Activated T-cell treated with anti-CD3 and anti-CD28 coated beads, Interleukin-2, amount 50 U/mL, for 24 hours (primary cell): Measurements from ENCODE around the gene MEIOSIN.

Experiments
- DNase-seq: peaks from one replicate; pipeline ENCODE4 v3.0.0-alpha.2; 2020
- H3K27ac Mint-ChIP-seq: 2 replicates; pipeline ENCODE4 v1.8.0; 2020; ENCODE audit warnings: mild to moderate bottlenecking, mixed read lengths
- H3K27me3 Mint-ChIP-seq: 2 replicates; pipeline ENCODE4 v1.8.0; 2020; ENCODE audit warnings: mixed read lengths
- H3K36me3 Mint-ChIP-seq: 2 replicates; pipeline ENCODE4 v1.8.0; 2020; ENCODE audit warnings: low read depth, mixed read lengths
- H3K4me1 Mint-ChIP-seq: 2 replicates; pipeline ENCODE4 v1.8.0; 2020; ENCODE audit warnings: low read depth, mixed read lengths
- H3K4me3 Mint-ChIP-seq: 2 replicates; pipeline ENCODE4 v1.8.0; 2020; ENCODE audit warnings: mild to moderate bottlenecking, moderate library complexity, mixed read lengths
- H3K9me3 Mint-ChIP-seq: 2 replicates; pipeline ENCODE4 v1.8.0; 2020; ENCODE audit warnings: mixed read lengths

Gene MEIOSIN

DNA sequence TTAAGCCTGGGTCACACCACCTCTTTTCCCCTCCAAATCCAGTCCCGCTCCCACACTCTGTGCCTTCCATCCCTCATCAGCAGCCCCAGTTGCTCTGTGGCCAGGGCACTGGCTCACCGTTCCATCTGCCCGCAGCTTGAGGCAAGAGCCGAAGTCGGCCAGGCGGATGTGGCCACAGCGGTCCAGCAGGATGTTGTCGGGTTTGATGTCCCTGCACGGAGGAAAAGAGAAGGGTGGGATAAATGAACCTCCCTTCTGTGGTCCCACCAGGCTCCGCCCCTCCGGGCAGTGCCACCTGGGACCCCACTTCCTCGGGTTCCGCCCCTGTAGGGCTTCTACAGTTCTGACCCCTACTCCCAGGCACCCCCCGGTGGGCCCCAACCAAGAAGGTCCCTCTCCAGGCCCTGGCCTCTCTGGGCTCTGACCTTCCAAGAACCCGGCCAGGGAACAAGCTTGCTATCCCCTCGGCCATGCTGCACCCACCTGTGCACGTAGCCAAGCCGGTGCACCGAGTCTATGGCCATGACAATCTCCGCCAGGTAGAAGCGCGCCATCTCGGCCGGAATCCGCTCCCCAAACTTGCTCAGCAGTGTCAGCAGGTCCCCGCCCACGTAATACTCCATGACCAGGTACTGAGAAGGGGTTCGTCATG lies 44.9 kb downstream of the MEIOSIN start:
- DNase-seq: no peak
- peaks cover 20% of the 10 kb centered on the region for H3K4me1 Mint-ChIP-seq
- peaks cover 22% of the 10 kb centered on the region for H3K36me3 Mint-ChIP-seq
- no peak overlapping the region for H3K27ac Mint-ChIP-seq
- H3K9me3 Mint-ChIP-seq: no peaks in the 10 kb centered on the region
- peaks cover 32% of the 10 kb centered on the region for H3K27me3 Mint-ChIP-seq
- no peak overlapping the region for H3K4me3 Mint-ChIP-seq

- peak overlapping the region; percentile 73 for H3K4me3 Mint-ChIP-seq
- peaks cover 38% of the 10 kb centered on the region for H3K27me3 Mint-ChIP-seq
- H3K9me3 Mint-ChIP-seq: no peaks in the 10 kb centered on the region
- DNase-seq: peak; percentile 94
- H3K36me3 Mint-ChIP-seq: peaks cover 28% of the 10 kb centered on the region
- H3K4me1 Mint-ChIP-seq: peaks cover 20% of the 10 kb centered on the region
- peak overlapping the region; percentile 67 for H3K27ac Mint-ChIP-seq
Measured at GRCh38 chr19:45779231-45780145, 46.2 kb downstream of the MEIOSIN start.

DNA sequence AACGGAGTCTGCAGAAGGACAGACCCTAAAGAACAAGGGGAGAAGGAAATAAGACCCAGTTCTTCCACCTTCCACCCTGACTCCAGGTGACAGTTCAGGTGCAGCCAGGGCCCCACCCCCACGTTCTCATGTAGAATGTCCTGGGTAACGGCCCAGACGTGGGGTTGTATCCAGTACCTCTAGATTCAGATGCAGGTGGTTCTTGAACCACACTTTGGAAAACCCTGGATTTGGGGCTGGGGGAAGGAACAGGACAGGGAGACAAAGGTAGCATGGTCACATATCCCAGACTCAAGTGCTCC lies 46.9 kb downstream of the MEIOSIN start:
- H3K4me1 Mint-ChIP-seq: peaks cover 20% of the 10 kb centered on the region
- H3K27me3 Mint-ChIP-seq: peaks cover 38% of the 10 kb centered on the region
- H3K27ac Mint-ChIP-seq: no peak overlapping the region
- H3K36me3 Mint-ChIP-seq: peaks cover 31% of the 10 kb centered on the region
- DNase-seq: no peak
- H3K4me3 Mint-ChIP-seq: no peak overlapping the region
- H3K9me3 Mint-ChIP-seq: no peaks in the 10 kb centered on the region

- H3K27me3 Mint-ChIP-seq: peaks cover 38% of the 10 kb centered on the region
- H3K4me1 Mint-ChIP-seq: peaks cover 20% of the 10 kb centered on the region
- H3K9me3 Mint-ChIP-seq: no peaks in the 10 kb centered on the region
- H3K4me3 Mint-ChIP-seq: no peak overlapping the region
- DNase-seq: no peak
- H3K27ac Mint-ChIP-seq: no peak overlapping the region
- H3K36me3 Mint-ChIP-seq: peaks cover 35% of the 10 kb centered on the region
Measured at GRCh38 chr19:45780448-45781213, 47.4 kb downstream of the MEIOSIN start.

DNA sequence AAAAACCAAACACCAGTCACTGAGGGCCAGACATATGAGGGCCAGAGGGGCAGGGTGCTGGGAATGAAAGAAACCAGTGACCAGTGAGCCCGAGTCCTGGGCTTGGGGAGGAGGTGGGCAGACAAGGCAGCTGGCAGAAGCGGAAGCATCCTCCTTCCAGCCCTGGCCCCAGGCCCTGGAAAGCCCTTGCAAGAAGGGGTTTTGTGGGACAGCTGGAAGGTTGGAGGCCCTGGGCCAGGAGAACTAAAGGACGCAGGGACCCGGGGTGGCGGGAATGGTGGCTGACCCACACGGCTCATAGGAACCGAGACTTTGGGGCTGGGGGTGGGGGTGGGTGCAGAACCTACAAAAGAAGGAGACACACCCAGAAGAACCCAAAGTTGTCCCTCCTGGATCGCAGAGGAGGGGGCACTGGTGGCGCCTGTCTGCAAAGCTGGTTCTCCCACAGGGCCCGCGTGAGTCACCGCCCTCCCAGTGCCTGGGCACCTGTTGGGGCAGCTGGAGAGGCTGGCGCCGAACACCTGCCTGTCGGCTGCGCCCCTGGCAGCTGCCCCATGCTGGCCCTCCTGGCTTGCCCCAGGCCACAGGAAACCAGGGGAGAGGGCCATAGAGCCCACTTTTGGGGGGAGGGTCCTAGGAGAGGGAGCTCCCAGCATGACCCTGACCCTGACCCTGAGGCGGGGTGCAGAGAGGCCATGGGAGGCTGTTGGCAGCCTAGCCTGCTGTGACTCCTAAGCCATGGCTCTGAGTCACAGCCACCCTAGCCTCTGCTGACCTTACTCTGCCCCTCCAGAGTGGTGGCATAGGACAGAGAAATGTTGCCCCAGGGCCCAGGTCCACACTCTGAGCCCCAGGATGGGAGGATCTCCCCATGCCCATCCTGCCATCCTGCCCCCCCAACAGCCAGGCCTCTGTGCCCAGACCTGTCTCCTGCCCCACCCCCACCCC lies 48.2 kb downstream of the MEIOSIN start:
- Mint-ChIP-seq H3K9me3 (no peaks in the 10 kb centered on the region), H3K4me1 (peaks cover 20% of the 10 kb centered on the region), H3K36me3 (peaks cover 38% of the 10 kb centered on the region), H3K27ac (no peak overlapping the region), H3K27me3 (peaks cover 38% of the 10 kb centered on the region), H3K4me3 (no peak overlapping the region)
- no peak for DNase-seq

GRCh38 chr19:45782162-45782691 lies 49.0 kb downstream of the MEIOSIN start, which contains the start of gene DMPK:
Gene DMPK, minus strand, starts transcription at chr19:45782490. Its CDS starts 138 bp downstream, at chr19:45782352.
- Mint-ChIP-seq H3K27ac (no peak within 1 kb of the TSS), H3K9me3 (no peaks in the 10 kb centered on the region), H3K4me1 (peaks cover 20% of the 10 kb centered on the region), H3K36me3 (peaks cover 38% of the 10 kb centered on the region), H3K27me3 (peaks cover 36% of the 10 kb centered on the region), H3K4me3 (no peak within 1 kb of the TSS)
- DNase-seq: no peak

GRCh38 chr19:45782820-45783785 lies 49.9 kb downstream of the MEIOSIN start:
- Mint-ChIP-seq H3K4me3 (no peak overlapping the region), H3K4me1 (peaks cover 20% of the 10 kb centered on the region), H3K27me3 (peaks cover 37% of the 10 kb centered on the region), H3K27ac (no peak overlapping the region), H3K9me3 (no peaks in the 10 kb centered on the region), H3K36me3 (peaks cover 38% of the 10 kb centered on the region)
- no peak for DNase-seq

GRCh38 chr19:45784096-45784495 lies 50.9 kb downstream of the MEIOSIN start:
- Mint-ChIP-seq H3K9me3 (no peaks in the 10 kb centered on the region), H3K27ac (no peak overlapping the region), H3K4me1 (peaks cover 12% of the 10 kb centered on the region), H3K27me3 (peaks cover 30% of the 10 kb centered on the region), H3K36me3 (peaks cover 45% of the 10 kb centered on the region), H3K4me3 (no peak overlapping the region)
- no peak for DNase-seq

GRCh38 chr19:45785097-45785496 lies 51.9 kb downstream of the MEIOSIN start:
- H3K27ac Mint-ChIP-seq: no peak overlapping the region
- H3K36me3 Mint-ChIP-seq: peaks cover 53% of the 10 kb centered on the region
- H3K9me3 Mint-ChIP-seq: no peaks in the 10 kb centered on the region
- H3K4me1 Mint-ChIP-seq: peaks cover 3% of the 10 kb centered on the region
- no peak for DNase-seq
- no peak overlapping the region for H3K4me3 Mint-ChIP-seq
- peaks cover 20% of the 10 kb centered on the region for H3K27me3 Mint-ChIP-seq

DNA sequence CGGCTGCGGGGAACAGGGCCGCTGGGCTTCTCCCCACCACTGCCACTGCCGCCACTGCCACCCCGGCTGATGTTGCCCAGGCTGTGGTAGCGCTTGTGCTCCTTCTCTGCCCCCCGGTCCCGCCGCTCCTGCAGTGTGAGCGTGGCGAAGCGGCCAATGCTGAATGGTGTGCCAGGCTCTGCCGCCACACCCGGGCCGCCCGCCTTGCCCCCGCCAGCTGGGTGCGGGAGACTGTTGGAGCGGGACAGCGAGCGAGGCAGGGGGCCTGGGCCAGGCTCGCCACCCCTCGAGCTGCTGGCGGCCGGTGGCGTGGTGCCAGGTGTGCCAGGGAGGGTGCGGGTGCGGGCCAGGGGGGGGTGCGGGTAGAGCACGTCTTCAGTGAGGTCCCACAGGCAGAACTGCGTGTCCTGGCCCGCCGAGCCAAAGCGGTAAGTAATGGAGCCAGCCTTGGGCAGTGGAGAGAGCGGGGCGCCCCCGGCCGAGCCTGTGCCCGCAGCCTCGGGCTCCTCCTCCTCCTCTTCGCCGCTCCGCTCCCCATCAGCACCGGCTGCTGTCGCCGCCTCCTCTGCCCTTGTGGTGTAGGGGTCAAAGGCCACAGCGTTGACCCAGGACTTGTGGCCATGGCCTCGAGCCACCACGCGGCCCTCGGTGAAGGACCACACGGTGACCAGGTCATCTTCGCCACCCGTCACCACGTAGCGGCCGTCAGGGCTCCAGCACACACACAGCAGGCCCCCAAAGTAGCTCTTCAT lies 52.7 kb downstream of the MEIOSIN start:
- peaks cover 12% of the 10 kb centered on the region for H3K27me3 Mint-ChIP-seq

DNA sequence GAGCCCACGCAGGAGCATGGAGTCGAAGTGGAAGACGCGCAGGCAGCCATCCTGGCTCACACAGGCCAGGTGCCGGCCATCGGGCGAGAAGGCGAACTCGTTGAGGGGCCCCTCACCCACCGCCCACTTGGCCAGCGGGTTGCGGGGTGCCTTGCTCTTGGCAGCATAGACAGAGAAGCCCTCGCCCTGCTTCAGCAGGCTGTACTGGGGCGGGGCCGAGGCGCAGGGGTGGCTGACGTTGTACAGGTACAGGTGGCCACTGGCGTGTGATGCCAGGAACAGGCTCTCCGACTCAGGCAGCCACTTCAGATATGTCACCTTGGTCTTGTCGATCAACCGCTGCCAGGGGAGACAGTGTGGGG lies 53.3 kb downstream of the MEIOSIN start:
- Mint-ChIP-seq H3K36me3 (peaks cover 62% of the 10 kb centered on the region), H3K27me3 (peaks cover 9% of the 10 kb centered on the region), H3K9me3 (no peaks in the 10 kb centered on the region), H3K27ac (no peak overlapping the region), H3K4me1 (peaks cover 11% of the 10 kb centered on the region), H3K4me3 (no peak overlapping the region)
- DNase-seq: no peak

More for the DNA sequence above, 52.7 kb downstream of the MEIOSIN start:
- no peak for DNase-seq
- H3K4me3 Mint-ChIP-seq: no peak overlapping the region
- H3K27ac Mint-ChIP-seq: no peak overlapping the region
- H3K9me3 Mint-ChIP-seq: no peaks in the 10 kb centered on the region
- peaks cover 60% of the 10 kb centered on the region for H3K36me3 Mint-ChIP-seq
- peaks cover 8% of the 10 kb centered on the region for H3K4me1 Mint-ChIP-seq

DNA sequence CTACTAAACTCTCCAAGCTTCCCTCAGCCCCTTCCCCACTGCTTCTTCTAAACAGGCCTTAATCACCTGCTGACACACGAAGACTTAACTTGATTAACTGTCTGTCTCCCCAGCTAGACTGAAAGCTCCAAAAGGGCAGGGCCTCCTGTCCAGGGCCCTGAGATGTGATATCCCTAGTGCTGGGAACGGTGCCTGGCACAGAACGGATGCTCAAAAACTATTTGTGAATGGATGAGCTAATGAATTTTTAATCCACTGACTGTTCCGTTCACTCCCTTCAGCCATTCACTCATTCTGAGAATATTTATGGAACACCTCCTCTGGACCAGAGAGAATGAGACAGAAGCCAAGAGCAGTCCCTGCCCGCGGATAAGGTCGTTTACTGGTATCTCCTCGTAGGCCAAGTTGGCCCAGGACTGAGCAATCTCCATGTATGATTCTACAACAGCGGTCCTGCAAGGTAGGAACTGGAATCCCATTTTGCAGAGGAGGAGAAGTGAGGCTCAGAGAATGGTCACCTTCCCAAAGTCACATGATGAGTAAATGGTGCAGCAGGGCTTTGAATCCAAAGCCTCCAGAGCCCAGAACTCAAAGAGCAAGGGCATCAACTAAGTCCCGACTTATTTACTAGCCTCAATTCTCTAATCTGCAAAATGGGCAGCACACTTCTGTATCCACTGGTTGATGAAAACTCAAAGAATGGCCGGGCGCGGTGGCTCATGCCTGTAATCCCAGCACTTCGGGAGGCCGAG lies 56.0 kb downstream of the MEIOSIN start:
- H3K4me1 Mint-ChIP-seq: peaks cover 29% of the 10 kb centered on the region
- DNase-seq: no peak
- H3K27me3 Mint-ChIP-seq: peaks cover 12% of the 10 kb centered on the region
- no peaks in the 10 kb centered on the region for H3K9me3 Mint-ChIP-seq
- H3K36me3 Mint-ChIP-seq: peaks cover 62% of the 10 kb centered on the region
- H3K4me3 Mint-ChIP-seq: no peak overlapping the region
- H3K27ac Mint-ChIP-seq: no peak overlapping the region
